GM12892 (cell line): ENCODE measurements around the gene DPPA5.
"Not testable (repeated sequence)": the region's sequence is repeated elsewhere in the genome, so short reads cannot be mapped to it uniquely, and the experiment has no call there.

Source experiments
- DNase-seq: peaks from one replicate; pipeline ENCODE4 v3.0.0; 2011; ENCODE audit not compliant: insufficient read length
- FAIRE-seq: peaks from 2 replicates; lab custom pipeline; 2011; peaks lifted over from hg19 to GRCh38; lab: Jason Lieb, UNC
- POLR2A ChIP-seq: IDR thresholded peaks from 2 replicates; pipeline ENCODE4 v1.6.1; 2011; ENCODE audit warnings: low read depth, low read length, control low read depth
- POLR2AphosphoS5 ChIP-seq: IDR thresholded peaks from 2 replicates; pipeline ENCODE4 v1.6.1; 2011; ENCODE audit warnings: low read depth, low read length, control low read depth
- TAF1 ChIP-seq: IDR thresholded peaks from 2 replicates; pipeline ENCODE4 v1.6.1; 2011; ENCODE audit warnings: low read depth, mild to moderate bottlenecking, control low read depth, low read length, borderline replicate concordance

DPPA5 gene

GRCh38 chr6:73309785-73310502 is 44.1 kb downstream of the DPPA5 start:
- DNase-seq (peak; percentile 80), FAIRE-seq (peak; percentile 88)
- 0 out of 2 replicates have a peak, but pooled peaks have one; percentile 55 for TF ChIP-seq TAF1
- TF ChIP-seq POLR2A, result peak; percentile 92
- peak; percentile 88 for TF ChIP-seq POLR2AphosphoS5

GRCh38 chr6:73309535-73309784 is 44.6 kb downstream of the DPPA5 start:
- no peak for FAIRE-seq
- DNase-seq, result no peak
- TF ChIP-seq TAF1, result no peak
- TF ChIP-seq POLR2A, result no peak
- TF ChIP-seq POLR2AphosphoS5, result no peak

GRCh38 chr6:73308712-73309534 is 45.2 kb downstream of the DPPA5 start:
- TF ChIP-seq POLR2AphosphoS5, result no peak
- TF ChIP-seq TAF1, result no peak
- no peak for TF ChIP-seq POLR2A
- FAIRE-seq, result no peak
- no peak for DNase-seq

- FAIRE-seq, result peak; percentile 21
- DNase-seq, result not testable (repeated sequence)
Observed at GRCh38 chr6:73303773-73304172, 50.3 kb downstream of the DPPA5 start.
